Measurements from ENCODE around the gene ATP6V0D1.
A peak's percentile ranks its signal among the peaks of the same experiment; 100 is the strongest.

ATP6V0D1 gene

DNA sequence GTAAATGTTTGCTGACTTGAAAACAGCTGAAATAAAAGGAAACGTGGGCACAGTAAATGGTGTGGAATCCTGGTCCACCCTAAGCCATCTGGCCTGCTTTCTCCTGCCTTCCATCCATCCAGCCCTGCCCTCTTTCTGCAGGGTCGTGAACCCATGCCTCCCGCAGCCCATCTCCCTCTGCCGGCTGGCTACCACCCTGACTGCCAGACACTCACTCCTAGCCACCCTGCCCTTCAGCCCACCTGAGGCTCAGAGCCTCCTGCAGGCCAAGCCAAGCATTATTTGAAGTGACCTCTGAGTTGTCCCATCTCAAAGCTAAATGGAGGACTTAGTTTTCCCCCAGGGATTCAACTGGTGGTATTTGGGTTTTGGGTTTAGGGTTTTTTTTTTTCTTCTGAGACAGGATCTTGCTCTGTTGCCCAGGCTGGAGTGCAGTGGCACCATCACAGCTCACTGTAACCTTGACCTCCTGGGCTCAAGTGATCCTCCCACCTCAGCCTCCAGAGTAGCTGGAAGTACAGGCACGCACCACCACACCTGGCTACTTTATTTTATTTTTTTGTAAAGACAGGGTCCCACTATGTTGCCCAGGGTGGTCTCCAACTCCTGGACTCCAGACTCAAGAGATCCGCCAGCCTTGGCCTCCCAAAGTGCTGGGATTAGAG, 73.0 kb downstream of the ATP6V0D1 start:
- DNase-seq (ENCODE audit: low read depth in 2 of 2) = no peak

DNA sequence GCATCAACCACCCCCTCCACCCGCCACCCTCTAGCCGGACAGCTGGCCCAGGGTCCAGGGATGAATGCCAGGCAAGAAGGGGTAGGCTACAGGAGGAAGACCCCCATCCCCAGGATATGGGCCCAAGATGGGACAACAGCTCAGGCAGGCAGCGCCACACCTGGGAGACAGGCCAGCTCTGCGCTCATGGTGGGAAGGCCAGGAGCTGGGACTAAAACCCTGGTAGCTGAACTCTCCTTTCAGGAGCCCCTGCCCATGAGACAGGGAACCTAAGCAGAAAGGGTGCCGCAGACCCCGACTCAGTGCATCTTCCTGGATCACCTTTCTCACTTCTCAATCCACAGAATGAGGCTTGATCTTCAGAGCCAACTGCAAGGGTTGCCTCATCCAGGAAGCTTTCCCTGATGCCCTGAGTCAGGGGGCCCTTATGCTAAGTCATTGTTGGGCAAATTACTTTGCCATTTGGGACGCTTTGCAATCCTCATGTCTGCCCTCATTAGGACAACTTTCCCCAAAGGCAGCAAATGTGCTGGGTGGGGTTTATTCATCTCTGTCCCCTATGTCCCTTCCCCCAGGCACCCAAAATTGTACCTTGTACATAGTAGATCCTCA, 73.7 kb downstream of the ATP6V0D1 start:
- no peak for DNase-seq (ENCODE audit: low read depth in 2 of 2)

DNA sequence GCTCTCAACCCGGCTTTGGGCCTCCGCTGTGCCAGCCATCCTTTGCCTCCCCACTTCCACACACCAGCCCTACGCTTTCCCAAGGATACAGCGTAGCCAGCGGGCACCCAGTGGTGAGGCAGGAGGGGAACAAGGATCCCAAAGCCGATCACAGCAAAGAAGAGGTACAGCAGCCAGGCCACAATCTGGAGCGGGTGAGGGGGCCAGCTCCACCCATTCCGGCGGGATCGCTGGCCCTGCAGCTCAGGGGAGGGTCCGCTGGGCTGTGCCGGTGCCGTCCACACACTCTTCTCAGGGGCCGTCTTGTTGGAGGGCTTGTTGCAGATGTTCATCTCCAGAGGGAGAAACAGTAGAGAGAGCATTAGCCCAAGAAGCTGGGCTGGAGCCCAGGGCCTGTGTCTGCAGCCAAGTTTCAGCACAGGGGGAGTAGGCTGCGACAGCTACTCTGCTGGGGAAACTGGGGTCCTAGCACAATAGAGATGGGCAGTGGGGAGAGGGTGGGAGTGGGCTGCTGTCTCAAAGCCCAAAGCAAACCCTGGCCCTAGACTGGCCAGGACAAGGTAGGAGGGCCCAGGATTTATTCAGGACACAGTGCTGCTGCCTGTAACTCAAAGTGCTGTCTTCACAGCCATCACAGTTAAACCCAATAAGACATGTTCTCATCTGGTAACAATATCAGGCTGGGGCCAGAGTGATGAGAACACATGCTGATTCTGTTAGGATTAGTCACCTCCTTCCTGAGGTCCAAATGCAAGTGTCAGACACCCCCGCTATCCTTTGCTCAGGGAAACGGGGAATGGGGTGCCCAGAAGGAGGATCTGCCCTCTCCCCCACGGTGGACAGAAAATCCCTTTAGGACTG, 74.6 kb downstream of the ATP6V0D1 start:
- DNase-seq (ENCODE audit: low read depth in 2 of 2) = no peak

DNA sequence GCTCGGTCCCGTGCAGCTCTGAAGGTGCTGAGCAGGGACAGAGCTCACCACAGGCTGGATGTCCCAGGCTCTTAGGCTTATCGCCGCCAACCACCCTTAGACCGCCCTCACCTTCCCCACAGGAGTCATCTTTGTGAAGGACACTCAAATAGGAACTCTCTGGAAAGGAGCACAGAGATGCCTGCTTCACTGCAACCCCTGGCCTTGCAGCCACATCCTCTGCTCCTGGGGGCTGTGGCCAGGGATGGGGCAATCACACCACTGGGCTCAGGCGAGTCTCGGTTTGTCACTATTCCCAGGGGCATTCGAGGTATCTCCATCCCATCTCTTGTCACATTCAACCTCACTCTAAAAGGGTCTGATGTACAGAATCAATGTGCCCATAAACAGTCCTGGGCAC, 75.6 kb downstream of the ATP6V0D1 start:
- DNase-seq (ENCODE audit: low read depth in 2 of 2) = no peak

DNA sequence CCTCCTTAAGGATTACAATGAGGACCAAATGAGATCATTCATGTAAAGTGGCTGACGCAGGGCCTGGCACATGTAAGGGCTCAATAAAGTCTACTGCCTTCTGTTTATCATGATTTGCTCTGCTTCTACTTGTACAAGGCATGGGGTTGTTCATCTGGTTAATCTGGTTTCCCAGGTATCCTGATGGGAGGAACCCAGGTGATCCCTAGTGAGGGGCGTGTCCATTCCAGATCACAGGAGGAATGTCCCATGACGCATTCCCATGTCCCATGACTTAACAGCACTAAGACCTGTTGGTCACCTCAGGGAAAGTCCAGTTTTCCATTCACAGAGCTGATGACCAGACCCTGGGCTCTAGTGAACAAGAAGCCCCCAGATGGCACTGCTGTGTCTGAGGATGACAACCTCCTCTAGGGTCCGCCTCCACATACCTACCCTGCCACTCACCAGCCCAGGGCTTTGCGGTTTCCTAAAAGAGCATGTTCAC, 76.2 kb downstream of the ATP6V0D1 start:
- DNase-seq (ENCODE audit: low read depth in 2 of 2) = no peak

DNA sequence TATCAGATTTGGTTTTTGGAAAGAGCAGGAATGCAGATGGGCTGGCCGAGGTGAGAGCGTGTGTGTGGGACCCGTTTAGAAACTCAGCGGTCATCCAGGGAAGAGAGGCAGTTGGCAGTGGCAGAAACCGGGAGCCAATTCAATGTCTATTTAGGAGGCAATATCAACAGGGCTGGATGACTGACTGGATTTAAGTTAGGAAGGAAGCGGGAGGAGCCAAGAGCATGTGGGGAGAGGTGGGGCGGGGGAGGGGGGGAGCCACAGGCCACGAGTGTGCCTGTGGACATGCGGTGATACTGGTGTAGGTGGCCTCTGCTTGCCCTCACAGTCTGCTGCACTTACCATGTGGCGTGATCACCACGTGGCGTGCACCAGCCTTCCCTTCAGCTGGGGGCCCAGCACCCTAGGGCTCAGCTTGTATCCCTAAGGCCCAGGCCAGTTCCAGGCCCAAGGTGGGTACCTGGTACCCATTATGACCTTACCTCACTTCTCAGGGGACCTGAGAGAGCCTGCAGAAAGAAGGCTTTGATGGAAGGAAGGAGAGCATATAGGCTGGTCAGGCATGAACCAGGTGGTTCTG, 76.9 kb downstream of the ATP6V0D1 start:
- no peak for DNase-seq (ENCODE audit: low read depth in 2 of 2)

DNA sequence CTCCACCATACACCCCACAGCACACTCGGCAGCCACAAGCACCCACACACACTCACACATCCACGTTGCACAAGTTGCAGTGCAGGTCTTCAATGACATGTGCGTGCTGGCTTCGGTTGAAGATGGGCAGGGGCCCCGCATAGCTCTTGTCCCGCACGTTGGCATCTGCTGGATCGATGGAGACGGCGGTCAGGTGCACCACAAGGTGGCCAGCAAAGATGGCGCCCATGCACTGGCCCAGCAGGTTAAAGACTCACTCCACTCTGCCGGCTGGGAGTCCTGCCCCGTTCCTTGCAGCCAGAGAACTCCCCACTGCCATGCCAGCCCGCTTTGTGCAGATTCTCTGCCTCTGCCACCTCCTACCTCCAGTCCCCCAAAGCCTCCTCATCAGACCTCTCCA, 80.1 kb downstream of the ATP6V0D1 start:
- no peak for DNase-seq (ENCODE audit: low read depth in 2 of 2)

DNA sequence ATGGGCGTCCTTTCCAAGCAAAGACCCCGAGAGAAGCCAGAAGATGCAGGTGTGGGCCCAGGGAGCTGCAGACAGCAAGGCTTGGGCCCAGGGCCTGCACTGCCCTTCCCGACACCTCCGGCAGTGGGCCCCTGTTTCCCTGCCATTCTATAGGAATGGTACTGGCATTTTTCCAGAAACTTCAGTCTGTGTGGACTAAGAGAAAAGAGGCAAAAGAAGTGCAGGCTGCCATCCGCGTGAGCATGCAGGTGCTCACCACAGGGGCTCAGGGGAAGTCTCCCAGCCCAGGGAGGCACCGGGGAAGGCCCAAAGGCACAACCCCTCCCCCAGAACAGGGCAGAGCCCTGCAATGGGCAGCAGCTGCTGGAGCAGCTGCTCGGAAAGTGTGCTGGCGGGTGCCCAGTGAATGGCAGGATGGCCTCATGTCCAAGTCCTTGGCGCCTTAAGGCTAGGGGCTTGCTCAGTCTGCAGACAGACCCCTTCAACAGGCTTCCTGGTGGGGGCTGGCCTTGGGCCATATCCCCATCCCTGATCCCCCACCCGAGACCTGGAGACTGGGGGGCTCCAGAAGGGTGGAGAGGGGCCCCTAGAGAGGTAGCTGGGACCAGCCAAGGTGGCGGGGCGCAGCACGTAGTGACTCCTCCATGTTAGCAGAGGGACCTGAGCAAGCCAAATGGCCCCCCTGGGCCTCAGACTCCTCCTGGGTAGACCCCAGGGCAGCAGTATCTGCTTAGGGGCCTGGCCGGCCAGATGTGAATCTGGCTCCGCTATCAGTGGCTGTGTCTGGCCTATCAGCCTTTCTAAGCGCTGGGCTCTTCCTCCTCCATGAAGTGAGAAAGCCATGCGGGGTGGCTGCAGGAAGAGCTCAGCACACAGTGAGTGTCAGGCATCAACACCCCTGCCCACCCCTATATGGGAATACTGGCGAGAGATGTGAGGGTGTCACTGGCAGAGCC, 80.9 kb downstream of the ATP6V0D1 start:
- DNase-seq (ENCODE audit: low read depth in 2 of 2) = no peak

DNA sequence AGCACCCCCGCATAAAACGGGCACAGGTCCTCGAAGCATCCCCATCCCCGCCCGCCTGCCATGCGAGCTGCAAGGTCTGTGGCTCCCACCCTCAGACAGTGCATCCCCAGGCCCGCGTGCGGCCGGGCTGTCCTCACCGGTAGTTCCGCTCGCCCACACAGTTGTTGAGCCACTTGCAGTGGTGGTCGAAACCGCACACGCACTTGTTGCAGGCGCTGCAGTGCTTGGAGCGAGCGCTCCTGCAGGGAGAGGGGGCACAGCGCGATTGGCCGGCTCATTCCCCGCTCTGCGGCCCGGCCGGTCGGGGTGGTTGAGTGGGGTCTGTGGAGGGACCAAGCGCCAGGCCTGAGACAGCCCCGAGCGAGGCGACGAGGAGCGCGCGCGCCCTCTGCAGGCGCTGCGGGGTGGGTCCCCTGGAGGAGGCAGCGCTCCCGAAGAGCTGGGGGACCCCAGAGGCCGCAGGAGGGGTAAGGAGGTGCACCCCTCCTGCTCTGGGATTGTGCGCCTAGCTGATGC, 81.7 kb downstream of the ATP6V0D1 start:
- DNase-seq (ENCODE audit: low read depth in 2 of 2) = peak in 1 of 2 donors; percentile 42

DNA sequence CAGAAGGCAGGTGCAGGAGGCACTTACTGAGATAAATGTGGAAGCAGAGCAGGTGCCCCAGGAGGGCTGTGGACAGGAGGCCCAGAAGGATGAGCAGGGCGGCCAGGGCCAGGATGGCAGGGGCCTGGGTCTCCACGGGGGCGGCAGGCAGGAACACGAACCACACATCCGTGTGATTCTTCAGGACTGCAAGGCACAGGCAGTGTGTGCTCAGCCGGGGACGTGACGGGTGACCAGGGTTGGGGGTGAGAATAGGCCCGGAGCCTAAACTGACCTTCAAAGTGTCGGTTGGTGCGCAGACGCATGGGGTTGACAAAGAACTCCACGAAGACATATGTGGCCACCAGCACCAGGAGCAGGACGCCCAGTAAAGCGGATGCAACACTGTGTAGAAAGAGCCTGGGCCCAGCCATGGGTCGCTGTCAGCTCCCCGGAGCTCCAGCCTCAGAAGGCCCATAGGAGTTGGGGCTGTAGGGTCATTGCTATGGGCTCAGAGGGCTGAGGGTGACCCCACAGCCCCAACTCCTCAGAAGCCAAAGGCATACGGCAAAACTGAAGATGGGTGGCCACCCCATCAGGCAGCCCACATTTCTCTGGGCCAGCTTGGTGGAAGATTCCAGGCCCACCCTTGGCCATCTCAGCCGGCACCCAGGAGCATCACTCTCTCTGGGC, 82.3 kb downstream of the ATP6V0D1 start:
- DNase-seq (ENCODE audit: low read depth in 2 of 2) = no peak

DNA sequence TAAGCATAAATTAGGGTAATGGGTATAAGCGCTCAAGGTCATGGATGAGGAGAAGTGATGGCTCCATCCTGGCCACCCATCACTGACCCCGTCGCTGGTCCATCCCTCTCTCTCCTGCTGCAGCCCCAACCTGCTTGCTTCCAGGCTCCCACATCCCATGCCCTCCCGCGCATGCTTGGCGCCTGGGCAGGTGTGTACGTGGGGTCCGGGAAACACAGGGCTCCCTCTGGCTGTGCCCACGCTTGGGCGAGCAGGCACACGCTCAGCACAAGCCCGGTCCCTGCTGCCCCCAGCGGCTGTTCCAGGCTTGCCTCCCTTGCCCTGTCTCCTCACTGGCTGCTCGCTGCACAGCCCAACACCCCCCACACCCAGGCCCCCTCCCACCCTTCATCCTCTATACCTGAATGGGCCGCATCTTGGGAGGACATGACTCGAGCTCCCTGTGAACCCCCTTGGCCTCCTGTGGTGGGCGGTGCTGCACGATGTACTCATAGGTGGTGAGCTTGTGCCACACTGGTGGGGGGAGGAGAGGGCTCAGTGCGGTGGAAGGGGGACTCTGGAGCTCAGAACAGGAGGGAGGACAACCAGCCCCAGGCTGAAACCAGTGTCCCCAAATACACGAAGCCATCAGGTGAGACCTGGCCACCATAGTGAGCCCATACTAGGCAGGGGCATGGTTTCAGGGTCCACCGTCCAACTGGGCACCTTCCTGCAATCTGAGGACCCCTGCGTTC, 83.0 kb downstream of the ATP6V0D1 start:
- DNase-seq (ENCODE audit: low read depth in 2 of 2) = no peak

DNA sequence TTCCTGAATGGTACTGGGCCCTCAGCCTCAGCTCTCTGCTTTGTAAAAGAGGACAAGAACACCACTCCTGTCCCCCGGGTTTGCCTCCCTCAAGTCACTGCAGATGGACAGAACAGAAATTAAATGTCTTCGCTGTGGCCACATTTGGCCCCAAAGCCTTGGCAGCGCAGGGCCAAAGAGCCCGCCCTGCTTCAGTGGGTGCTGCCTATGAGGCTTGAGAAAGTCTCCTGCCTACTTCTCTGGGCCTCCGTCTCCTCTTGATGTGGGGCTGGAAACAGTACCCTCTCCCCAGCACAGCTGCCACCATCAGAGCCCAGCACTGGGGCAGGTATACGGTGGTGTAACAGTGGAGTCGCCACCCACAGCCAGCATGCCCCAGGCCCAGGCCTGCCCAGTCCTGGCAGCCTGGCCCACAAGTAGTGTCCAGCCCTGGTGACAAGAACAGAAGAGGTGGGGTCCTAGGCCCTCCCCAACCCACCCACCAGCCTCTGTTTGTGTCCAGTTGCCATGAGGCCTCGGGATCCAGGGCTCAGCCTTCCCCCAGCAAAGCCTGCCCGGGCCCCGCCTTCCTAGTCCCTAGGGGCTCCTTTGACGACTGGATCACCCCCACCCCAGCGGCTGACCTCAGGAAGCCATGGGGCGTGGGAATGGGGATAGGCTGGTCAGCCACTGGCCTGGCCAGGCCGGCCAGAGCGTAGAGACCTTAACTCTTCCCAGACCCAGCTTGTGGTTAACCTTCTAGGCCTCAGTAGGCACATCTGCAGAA, 83.7 kb downstream of the ATP6V0D1 start:
- no peak for DNase-seq (ENCODE audit: low read depth in 2 of 2)

DNA sequence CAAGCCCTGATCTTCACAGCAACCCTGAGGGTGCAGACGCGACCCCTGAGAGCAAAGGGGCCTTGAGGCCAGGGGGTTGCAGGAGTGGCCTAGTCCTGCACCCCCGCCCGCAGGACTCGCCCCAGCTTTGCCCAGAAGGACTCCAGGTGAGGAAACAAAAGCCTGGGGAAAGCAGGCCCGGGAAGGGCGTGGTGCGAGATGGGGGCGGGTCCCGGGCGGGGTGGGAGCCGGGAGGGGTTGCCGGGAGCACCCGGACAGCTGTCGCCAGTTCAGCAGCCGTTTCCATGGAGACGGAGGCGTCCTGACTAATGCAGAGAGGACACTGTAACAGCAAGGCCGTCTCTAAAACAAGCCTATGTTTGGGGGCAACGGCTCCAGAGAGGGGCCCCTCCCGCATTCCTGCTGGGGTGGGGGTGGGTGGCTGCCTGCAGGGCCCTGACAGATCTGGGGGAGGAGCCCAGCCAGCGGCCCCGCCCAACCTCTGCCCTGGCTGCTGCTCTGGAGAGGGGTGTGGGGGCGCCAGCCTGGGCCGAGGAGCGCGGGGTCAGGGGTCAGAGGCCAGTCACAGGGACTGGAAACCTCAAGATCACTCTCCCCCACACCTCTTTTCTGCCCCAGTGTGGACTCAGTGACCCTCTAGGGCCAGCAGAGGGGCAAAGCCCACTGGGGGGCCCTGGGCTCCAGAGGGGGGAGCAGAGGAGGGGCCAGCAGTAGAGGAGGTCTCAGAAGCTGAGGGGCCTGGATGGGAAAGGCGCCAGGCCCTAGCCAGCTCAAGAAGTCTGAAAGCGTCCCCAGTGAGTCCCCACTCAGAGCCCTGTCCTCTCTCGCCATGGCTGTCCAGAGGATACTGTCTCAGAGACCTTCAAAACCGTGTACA, 84.6 kb downstream of the ATP6V0D1 start:
- DNase-seq (ENCODE audit: low read depth in 2 of 2) = no peak

DNA sequence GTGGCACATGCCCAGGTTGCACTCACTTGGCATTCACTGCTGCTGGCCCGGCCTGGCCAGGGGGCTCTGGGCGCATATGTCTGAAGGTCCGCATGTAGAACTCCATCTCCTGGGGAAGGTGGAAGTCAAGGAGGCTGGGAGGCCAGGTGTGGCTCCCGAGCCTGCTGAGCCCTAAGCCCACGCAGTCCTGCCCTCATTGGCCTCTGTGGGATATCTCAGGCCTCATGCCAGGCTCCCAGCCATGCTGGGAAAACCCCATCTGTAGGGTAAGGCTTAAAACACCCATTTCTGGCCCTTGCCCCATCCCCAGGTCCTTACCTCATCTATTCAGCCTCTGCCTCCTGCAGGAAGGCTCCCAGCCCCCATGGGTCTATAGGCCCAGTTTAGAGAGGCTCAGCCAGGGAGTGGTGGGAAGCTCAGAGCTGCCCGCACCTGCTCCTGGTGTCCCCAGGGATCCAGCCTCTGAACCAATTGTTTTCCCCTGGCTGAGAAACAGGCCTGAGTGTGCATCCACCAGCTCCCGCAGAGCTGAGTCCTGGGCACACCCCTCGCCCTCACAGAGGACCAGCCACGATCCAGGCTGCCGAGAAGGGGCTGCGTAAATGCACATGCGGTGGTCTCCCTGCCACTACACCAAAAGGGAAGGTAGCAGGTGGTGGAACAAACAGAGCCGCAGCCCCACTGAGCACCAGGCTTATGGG, 85.3 kb downstream of the ATP6V0D1 start:
- no peak for DNase-seq (ENCODE audit: low read depth in 2 of 2)

DNA sequence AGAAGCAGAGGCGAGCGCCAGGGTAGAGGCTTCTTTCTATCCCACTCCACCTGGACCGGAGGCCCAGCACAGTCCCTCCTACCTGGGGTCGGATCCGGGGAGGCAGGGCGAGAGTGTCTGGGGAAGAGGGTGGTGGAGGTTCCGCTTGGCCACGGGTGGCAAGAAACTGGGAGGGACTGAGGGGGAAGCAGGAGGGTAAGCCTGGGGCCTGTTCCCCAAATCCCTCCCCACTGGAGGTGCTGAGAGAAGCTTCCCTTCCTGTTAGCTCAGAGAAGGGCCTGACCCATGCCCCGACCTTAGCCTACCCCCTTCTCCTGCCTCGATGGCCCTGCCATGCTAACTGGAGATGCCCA, 85.9 kb downstream of the ATP6V0D1 start:
- no peak for DNase-seq (ENCODE audit: low read depth in 2 of 2)

DNA sequence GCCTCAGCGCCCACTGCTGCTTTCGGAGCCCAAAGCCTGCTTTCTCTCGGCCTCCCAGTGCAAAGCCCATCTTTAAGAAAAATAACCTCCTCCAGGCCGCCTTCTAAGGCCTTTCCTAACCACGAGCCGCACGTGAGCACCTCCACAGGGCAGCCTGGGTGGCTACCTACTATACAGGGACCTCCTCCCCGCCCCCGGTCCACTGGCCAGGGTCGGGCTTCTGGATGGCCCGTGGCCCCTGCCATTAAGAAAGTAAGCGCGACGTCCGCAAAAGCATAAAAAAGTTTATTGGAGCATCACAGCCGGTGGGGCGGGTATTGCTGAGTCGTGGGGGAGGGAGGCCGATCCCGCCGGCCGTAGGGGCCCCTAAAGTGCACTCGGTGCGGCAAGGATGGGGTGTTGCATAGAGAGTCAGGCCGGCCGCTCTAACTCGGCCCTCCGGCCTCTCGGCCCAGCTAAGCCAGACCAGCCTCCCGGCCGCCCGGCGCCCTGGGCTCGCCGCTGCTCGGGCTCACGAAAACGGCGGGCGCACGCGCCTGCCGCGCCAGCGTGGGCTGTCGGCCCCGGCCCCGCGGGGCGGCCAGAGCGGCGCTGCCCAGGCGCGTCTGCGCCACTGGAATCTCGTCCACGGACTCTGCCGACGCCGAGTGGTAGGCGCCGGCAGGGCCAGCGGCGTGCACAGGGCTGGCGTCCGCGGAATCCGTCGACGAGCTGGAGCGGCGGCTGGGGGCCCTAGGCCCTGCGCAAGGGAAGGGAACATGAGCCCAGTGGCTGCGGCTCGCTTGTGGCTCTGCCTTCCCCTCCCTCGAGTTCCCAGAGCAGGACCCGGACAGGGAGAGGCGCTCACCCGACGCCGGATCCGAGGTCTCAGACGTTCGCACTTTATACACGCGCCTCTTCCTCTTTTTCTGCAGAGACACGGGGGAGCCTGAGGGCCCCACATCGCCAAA, 86.5 kb downstream of the ATP6V0D1 start:
- DNase-seq (ENCODE audit: low read depth in 2 of 2) = no peak

All from stimulated activated CD4-positive, alpha-beta T cell treated with anti-CD3 and anti-CD28 coated beads, Interleukin-15, amount 100 ng/mL, for 48 hours (primary cell).